ENCODE data around the gene MYBPC2. TPM values are rescaled to one million over a fixed set of nuclear protein-coding genes. Genes with fewer than 3 reads are reported as not detected.

The MYBPC2 gene
- total and polyA plus RNA-seq, 2 of the 4 experiments (the other 2 are of a cell fraction), result not detected

- H4K5ac ChIP-seq (ENCODE audit: low read depth, low read length), result no peak overlapping the region
- in situ Hi-C loops (cut with MboI; ENCODE audit: low sequenced_read_pairs), result no loop called here
- H2BK15ac ChIP-seq (ENCODE audit: low read depth, low read length), result no peak overlapping the region
- H2AK9ac ChIP-seq (replicated peaks; ENCODE audit: low read depth, low read length, poor library complexity), result no peak overlapping the region
- no peak overlapping the region for H3K23ac ChIP-seq (ENCODE audit: low read depth, low read length)
- ATAC-seq (ENCODE audit: low read depth) (no peak), DNase-seq (no peak)
- H3K4me1 ChIP-seq (ENCODE audit: control insufficient read depth, insufficient read depth, low read length), result 0 out of 2 replicates have a peak, but pooled peaks cover 3% of the 10 kb centered on the region
- H4K20me1 ChIP-seq (ENCODE audit: insufficient read depth, low read length), result no peaks in the 10 kb centered on the region
- no peak overlapping the region for H3K4me3 ChIP-seq (ENCODE audit: insufficient read depth, low read depth, low read length)
- ChIA-PET CTCF (no interaction called here), POLR2A (ENCODE audit: unreplicated experiment) (no interaction called here)
- no peak overlapping the region for H2AFZ ChIP-seq (replicated peaks; ENCODE audit: low read length, poor library complexity)
- no peak overlapping the region for H2AK5ac ChIP-seq (ENCODE audit: low read depth, low read length)
- H3K27me3 ChIP-seq (ENCODE audit: control insufficient read depth, insufficient read depth, low read length), result peaks cover 31% of the 10 kb centered on the region
- H2BK20ac ChIP-seq (ENCODE audit: low read depth, low read length), result no peak overlapping the region
- no peaks in the 10 kb centered on the region for H3K9me3 ChIP-seq (ENCODE audit: control insufficient read depth, insufficient read depth, low read length)
- dilution Hi-C loops (cut with HindIII; ENCODE audit: low sequenced_read_pairs, unreplicated experiment), result no loop called here
- no peak overlapping the region for H4K91ac ChIP-seq (ENCODE audit: insufficient read depth, low read depth, low read length)
- H3K36me3 ChIP-seq (ENCODE audit: control insufficient read depth, insufficient read depth, low read length), result no peaks in the 10 kb centered on the region
- H4K8ac ChIP-seq (ENCODE audit: low read depth in 2 of 2, low read length in 2 of 2), result no peak overlapping the region
- H3K18ac ChIP-seq (ENCODE audit: low read depth, low read length), result no peak overlapping the region
- H3K79me1 ChIP-seq (ENCODE audit: low read depth in 1 of 2, low read length in 2 of 2), result no peaks in the 10 kb centered on the region
- no peak overlapping the region for H3K9ac ChIP-seq (ENCODE audit: low read depth, low read length)
- H2BK120ac ChIP-seq (ENCODE audit: low read depth, low read length), result no peak overlapping the region
- no peak overlapping the region for H3K14ac ChIP-seq (replicated peaks; ENCODE audit: low read depth, low read length)
- no peak overlapping the region for H2BK5ac ChIP-seq (ENCODE audit: low read depth, low read length, poor library complexity, severe bottlenecking)
- H3K4ac ChIP-seq (ENCODE audit: low read depth, low read length), result no peak overlapping the region
- no peak overlapping the region for H3K4me2 ChIP-seq (ENCODE audit: low read depth, low read length)
- no TSS peak for BruUV-seq (replicated peaks)
- H3K27ac ChIP-seq (ENCODE audit: insufficient read depth, low read length), result no peak overlapping the region
- no peak overlapping the region for H3K56ac ChIP-seq (ENCODE audit: extremely low read depth, insufficient read depth, low read length)
- intact Hi-C loops (cut with micrococcal nuclease), result no loop called here
- no CpG with 5 or more reads among the region's 12 CpGs for WGBS, 2 experiments (ENCODE audit: extremely low coverage in 2 of 2, insufficient read length in 1 of 2)
- TF ChIP-seq, protein P1, sequence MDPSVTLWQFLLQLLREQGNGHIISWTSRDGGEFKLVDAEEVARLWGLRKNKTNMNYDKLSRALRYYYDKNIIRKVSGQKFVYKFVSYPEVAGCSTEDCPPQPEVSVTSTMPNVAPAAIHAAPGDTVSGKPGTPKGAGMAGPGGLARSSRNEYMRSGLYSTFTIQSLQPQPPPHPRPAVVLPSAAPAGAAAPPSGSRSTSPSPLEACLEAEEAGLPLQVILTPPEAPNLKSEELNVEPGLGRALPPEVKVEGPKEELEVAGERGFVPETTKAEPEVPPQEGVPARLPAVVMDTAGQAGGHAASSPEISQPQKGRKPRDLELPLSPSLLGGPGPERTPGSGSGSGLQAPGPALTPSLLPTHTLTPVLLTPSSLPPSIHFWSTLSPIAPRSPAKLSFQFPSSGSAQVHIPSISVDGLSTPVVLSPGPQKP (IDR thresholded peaks at IDR 0.05; ENCODE audit: borderline replicate concordance, low read depth, low read length), result no peak
- TF ChIP-seq CTCF (conservative IDR thresholded peaks at IDR 0.05; ENCODE audit: low read depth, low read length), result no peak
- no peak for TF ChIP-seq NFE2L2 (IDR thresholded peaks at IDR 0.05; ENCODE audit: low read depth, low read length)
- TF ChIP-seq MAFK (IDR thresholded peaks at IDR 0.05; ENCODE audit: low read depth, low read length), result no peak
- no peak for TF ChIP-seq RAD21 (IDR thresholded peaks at IDR 0.05; ENCODE audit: low read length)
- TF ChIP-seq CEBPB (IDR thresholded peaks at IDR 0.05; ENCODE audit: low read depth, low read length), result no peak
- no peak for TF ChIP-seq BHLHE40 (IDR thresholded peaks at IDR 0.05; ENCODE audit: low read depth, low read length)
- TF ChIP-seq RCOR1 (IDR thresholded peaks at IDR 0.05; ENCODE audit: insufficient replicate concordance, low read length), result no peak
- TF ChIP-seq POLR2A (IDR thresholded peaks at IDR 0.05; ENCODE audit: low read depth, low read length), result no peak
- no peak for TF ChIP-seq FOS (IDR thresholded peaks at IDR 0.05; ENCODE audit: low read depth, low read length)
- no peak for TF ChIP-seq CHD1 (IDR thresholded peaks at IDR 0.05; ENCODE audit: low read depth, low read length)
- no peak for TF ChIP-seq RFX5 (IDR thresholded peaks at IDR 0.05; ENCODE audit: low read depth, low read length)
- no peak for TF ChIP-seq MAZ (IDR thresholded peaks at IDR 0.05; ENCODE audit: borderline replicate concordance, low read depth, low read length)
- TF ChIP-seq SMC3 (IDR thresholded peaks at IDR 0.05; ENCODE audit: low read depth, low read length), result no peak
- TF ChIP-seq, protein P2, sequence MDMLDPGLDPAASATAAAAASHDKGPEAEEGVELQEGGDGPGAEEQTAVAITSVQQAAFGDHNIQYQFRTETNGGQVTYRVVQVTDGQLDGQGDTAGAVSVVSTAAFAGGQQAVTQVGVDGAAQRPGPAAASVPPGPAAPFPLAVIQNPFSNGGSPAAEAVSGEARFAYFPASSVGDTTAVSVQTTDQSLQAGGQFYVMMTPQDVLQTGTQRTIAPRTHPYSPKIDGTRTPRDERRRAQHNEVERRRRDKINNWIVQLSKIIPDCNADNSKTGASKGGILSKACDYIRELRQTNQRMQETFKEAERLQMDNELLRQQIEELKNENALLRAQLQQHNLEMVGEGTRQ (IDR thresholded peaks at IDR 0.05; ENCODE audit: low read depth, low read length), result no peak
- no peak for TF ChIP-seq MXI1 (IDR thresholded peaks at IDR 0.05; ENCODE audit: borderline replicate concordance, low read depth, low read length)
- H3K9me1 ChIP-seq (ENCODE audit: insufficient read depth, low read length), result no peaks in the 10 kb centered on the region
Observed at GRCh38 chr19:50434525-50434924, 1.8 kb downstream of the MYBPC2 start.
